Measurements from ENCODE around the gene FAM120A.

- TF ChIP-seq POLR2A (IDR thresholded peaks at IDR 0.05): no peak
- TF ChIP-seq, protein P1, sequence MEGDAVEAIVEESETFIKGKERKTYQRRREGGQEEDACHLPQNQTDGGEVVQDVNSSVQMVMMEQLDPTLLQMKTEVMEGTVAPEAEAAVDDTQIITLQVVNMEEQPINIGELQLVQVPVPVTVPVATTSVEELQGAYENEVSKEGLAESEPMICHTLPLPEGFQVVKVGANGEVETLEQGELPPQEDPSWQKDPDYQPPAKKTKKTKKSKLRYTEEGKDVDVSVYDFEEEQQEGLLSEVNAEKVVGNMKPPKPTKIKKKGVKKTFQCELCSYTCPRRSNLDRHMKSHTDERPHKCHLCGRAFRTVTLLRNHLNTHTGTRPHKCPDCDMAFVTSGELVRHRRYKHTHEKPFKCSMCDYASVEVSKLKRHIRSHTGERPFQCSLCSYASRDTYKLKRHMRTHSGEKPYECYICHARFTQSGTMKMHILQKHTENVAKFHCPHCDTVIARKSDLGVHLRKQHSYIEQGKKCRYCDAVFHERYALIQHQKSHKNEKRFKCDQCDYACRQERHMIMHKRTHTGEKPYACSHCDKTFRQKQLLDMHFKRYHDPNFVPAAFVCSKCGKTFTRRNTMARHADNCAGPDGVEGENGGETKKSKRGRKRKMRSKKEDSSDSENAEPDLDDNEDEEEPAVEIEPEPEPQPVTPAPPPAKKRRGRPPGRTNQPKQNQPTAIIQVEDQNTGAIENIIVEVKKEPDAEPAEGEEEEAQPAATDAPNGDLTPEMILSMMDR (IDR thresholded peaks at IDR 0.05 in 4 of 5, conservative IDR thresholded peaks at IDR 0.05 in 1 of 5): no peak
Observed at GRCh38 chr9:93422977-93423616, 28.4 kb upstream of the FAM120A start.
